ENCODE measurements around the gene SUPT7L. TPM values are rescaled to one million over a fixed set of nuclear protein-coding genes. Genes with fewer than 3 reads are reported as not detected.
"Not testable (repeated sequence)": the region's sequence is repeated elsewhere in the genome, so short reads cannot be mapped to it uniquely, and the experiment has no call there.

The SUPT7L gene
- total RNA-seq, 5 donors from 2014 or later (not counting 1 experiment from before 2014, with no cell fraction given): 39.2 to 53.2 (median 39.3) TPM

- 100% methylated on average over 2 of the region's 2 CpGs for WGBS (ENCODE audit: insufficient coverage)
- no peak overlapping the region for H3K27ac Mint-ChIP-seq
- H3K27me3 Mint-ChIP-seq: no peaks in the 10 kb centered on the region
- H3K27me3 ChIP-seq (replicated peaks in 1 of 2; ENCODE audit: control insufficient read depth in 2 of 2, extremely low read depth in 1 of 2, insufficient read depth in 2 of 2, low read length in 1 of 2): no peaks in the 10 kb centered on the region
- POLR2A ChIA-PET: interaction anchor here in 1 of 2 donors (0.6 kb wide), 1 partner anchor 73 kb away, joined by 10 read pairs; no protein-coding TSS in a partner anchor
- peaks cover 0 to 49% of the 10 kb centered on the region in 2 donors for H3K36me3 ChIP-seq (ENCODE audit: control insufficient read depth in 2 of 2, extremely low read depth in 1 of 2, insufficient read depth in 1 of 2, low read length in 1 of 2)
- DNase-seq (no peak), ATAC-seq (replicated peaks in 1 of 4) (no peak)
- H3K36me3 Mint-ChIP-seq: peaks cover 46% of the 10 kb centered on the region
- H3K4me1 Mint-ChIP-seq: peaks cover 7 to 13% (median 7%) of the 10 kb centered on the region in 3 donors
- peaks cover 8 to 10% of the 10 kb centered on the region in 2 experiments for H3K4me1 ChIP-seq (ENCODE audit: control insufficient read depth in 1 of 2, extremely low read depth in 1 of 2, insufficient read depth in 2 of 2, low read length in 2 of 2)
- H3K4me3 Mint-ChIP-seq: no peak overlapping the region
- CTCF ChIA-PET: no interaction called here
- no peaks in the 10 kb centered on the region for H3K9me3 ChIP-seq
- H3K4me3 ChIP-seq (ENCODE audit: control insufficient read depth in 1 of 2, extremely low read depth in 1 of 2, low read length in 1 of 2): no peak overlapping the region
- no peaks in the 10 kb centered on the region for H3K9me3 Mint-ChIP-seq
- no peak overlapping the region for H3K27ac ChIP-seq (ENCODE audit: low read length)
These were observed 26.0 kb upstream of the SUPT7L start for GRCh38 chr2:27689424-27689823.

- H3K27ac ChIP-seq (ENCODE audit: low read length): no peak overlapping the region
- Mint-ChIP-seq H3K36me3 (peaks cover 42% of the 10 kb centered on the region), H3K27me3 (no peaks in the 10 kb centered on the region), H3K9me3 (no peaks in the 10 kb centered on the region), H3K4me1 (peaks cover 15 to 25% (median 15%) of the 10 kb centered on the region in 3 donors), H3K4me3 (no peak overlapping the region), H3K27ac (no peak overlapping the region)
- ATAC-seq (replicated peaks in 1 of 4) (no peak), DNase-seq (no peak)
- H3K36me3 ChIP-seq (ENCODE audit: control insufficient read depth in 2 of 2, extremely low read depth in 1 of 2, insufficient read depth in 1 of 2, low read length in 1 of 2): peaks cover 5 to 53% of the 10 kb centered on the region in 2 donors
- ChIA-PET CTCF (no interaction called here), POLR2A (no interaction called here)
- no peak overlapping the region for H3K4me3 ChIP-seq (ENCODE audit: control insufficient read depth in 1 of 2, extremely low read depth in 1 of 2, low read length in 1 of 2)
- no CpG with 5 or more reads among the region's 1 CpG for WGBS (ENCODE audit: insufficient coverage)
- H3K4me1 ChIP-seq (ENCODE audit: control insufficient read depth in 1 of 2, extremely low read depth in 1 of 2, insufficient read depth in 2 of 2, low read length in 2 of 2): peaks cover 8 to 23% of the 10 kb centered on the region in 2 experiments
- no peaks in the 10 kb centered on the region for H3K27me3 ChIP-seq (replicated peaks in 1 of 2; ENCODE audit: control insufficient read depth in 2 of 2, extremely low read depth in 1 of 2, insufficient read depth in 2 of 2, low read length in 1 of 2)
- H3K9me3 ChIP-seq: no peaks in the 10 kb centered on the region
These were observed 23.8 kb upstream of the SUPT7L start for GRCh38 chr2:27687232-27687631.

- Mint-ChIP-seq H3K4me3 (no peak overlapping the region), H3K4me1 (peaks cover 15 to 25% (median 15%) of the 10 kb centered on the region in 3 donors), H3K9me3 (no peaks in the 10 kb centered on the region), H3K36me3 (peaks cover 38% of the 10 kb centered on the region), H3K27me3 (no peaks in the 10 kb centered on the region), H3K27ac (peak overlapping the region; percentile 77 to 82)
- no peak for ATAC-seq (replicated peaks in 1 of 4)
- peak overlapping the region; percentile 68 for H3K27ac ChIP-seq (ENCODE audit: low read length)
- no peak for DNase-seq
- ChIA-PET CTCF (interaction anchor here in 1 of 2 donors (0.9 kb wide), 1 partner anchor 18 kb away, joined by 3 read pairs; no protein-coding TSS in a partner anchor), POLR2A (no interaction called here)
- H3K4me1 ChIP-seq (ENCODE audit: control insufficient read depth in 1 of 2, extremely low read depth in 1 of 2, insufficient read depth in 2 of 2, low read length in 2 of 2): peaks cover 8 to 23% of the 10 kb centered on the region in 2 experiments
- no peaks in the 10 kb centered on the region for H3K9me3 ChIP-seq
- no peak overlapping the region for H3K4me3 ChIP-seq (ENCODE audit: control insufficient read depth in 1 of 2, extremely low read depth in 1 of 2, low read length in 1 of 2)
- no CpG with 5 or more reads among the region's 3 CpGs for WGBS (ENCODE audit: insufficient coverage)
- peaks cover 5 to 58% of the 10 kb centered on the region in 2 donors for H3K36me3 ChIP-seq (ENCODE audit: control insufficient read depth in 2 of 2, extremely low read depth in 1 of 2, insufficient read depth in 1 of 2, low read length in 1 of 2)
- H3K27me3 ChIP-seq (replicated peaks in 1 of 2; ENCODE audit: control insufficient read depth in 2 of 2, extremely low read depth in 1 of 2, insufficient read depth in 2 of 2, low read length in 1 of 2): no peaks in the 10 kb centered on the region
These were observed 22.2 kb upstream of the SUPT7L start for GRCh38 chr2:27685577-27685976.

- peaks cover 8 to 23% of the 10 kb centered on the region in 2 experiments for H3K4me1 ChIP-seq (ENCODE audit: control insufficient read depth in 1 of 2, extremely low read depth in 1 of 2, insufficient read depth in 2 of 2, low read length in 2 of 2)
These were observed 21.6 kb upstream of the SUPT7L start for GRCh38 chr2:27685006-27685405.

GRCh38 chr2:27683390-27684071 is 20.1 kb upstream of the SUPT7L start:
- H3K27me3 ChIP-seq (replicated peaks in 1 of 2; ENCODE audit: control insufficient read depth in 2 of 2, extremely low read depth in 1 of 2, insufficient read depth in 2 of 2, low read length in 1 of 2): no peaks in the 10 kb centered on the region
- WGBS (ENCODE audit: insufficient coverage): 0% methylated on average over 1 of the region's 9 CpGs
- H3K4me3 ChIP-seq (ENCODE audit: control insufficient read depth in 1 of 2, extremely low read depth in 1 of 2, low read length in 1 of 2): no peak overlapping the region
- ATAC-seq (replicated peaks in 1 of 4) (peak; percentile 82 to 94 (median 90)), DNase-seq (peak; percentile 53 to 97 (median 81))
- no peak overlapping the region for H3K4me3 Mint-ChIP-seq
- H3K9me3 Mint-ChIP-seq: no peaks in the 10 kb centered on the region
- peaks cover 5 to 54% of the 10 kb centered on the region in 2 donors for H3K36me3 ChIP-seq (ENCODE audit: control insufficient read depth in 2 of 2, extremely low read depth in 1 of 2, insufficient read depth in 1 of 2, low read length in 1 of 2)
- no peaks in the 10 kb centered on the region for H3K9me3 ChIP-seq
- H3K27me3 Mint-ChIP-seq: no peaks in the 10 kb centered on the region
- POLR2A ChIA-PET: interaction anchor here (0.5 to 1.1 kb wide), 4 partner anchors 9 to 207 kb away, joined by 3 read pairs; partner anchors contain the start of genes CCDC121 (in 1 of the 2), GPN1 (in 1 of the 2) and RBKS (in 1 of the 2)
- H3K4me1 Mint-ChIP-seq: peaks cover 15 to 25% (median 15%) of the 10 kb centered on the region in 3 donors
- H3K36me3 Mint-ChIP-seq: peaks cover 37% of the 10 kb centered on the region
- peak overlapping the region; percentile 62 to 78 for H3K27ac Mint-ChIP-seq
- H3K4me1 ChIP-seq (ENCODE audit: control insufficient read depth in 1 of 2, extremely low read depth in 1 of 2, insufficient read depth in 2 of 2, low read length in 2 of 2): peaks cover 8 to 23% of the 10 kb centered on the region in 2 experiments
- CTCF ChIA-PET: interaction anchor here (0.5 to 3.1 kb wide), 21 partner anchors 8 to 1187 kb away, joined by 3 to 23 read pairs (median 4); partner anchors contain the start of genes CCDC121 (in 1 of the 2), GPN1 (in 1 of the 2), SLC4A1AP (in 1 of the 2) and SUPT7L (in 1 of the 2)
- peak overlapping the region; percentile 45 for H3K27ac ChIP-seq (ENCODE audit: low read length)

More at GRCh38 chr2:27685006-27685405, 21.6 kb upstream of the SUPT7L start:
- not testable (repeated sequence) for H3K4me3 ChIP-seq (ENCODE audit: control insufficient read depth in 1 of 2, extremely low read depth in 1 of 2, low read length in 1 of 2); H3K27me3 Mint-ChIP-seq; H3K27me3 ChIP-seq (replicated peaks in 1 of 2; ENCODE audit: control insufficient read depth in 2 of 2, extremely low read depth in 1 of 2, insufficient read depth in 2 of 2, low read length in 1 of 2); H3K9me3 Mint-ChIP-seq; H3K9me3 ChIP-seq
- Mint-ChIP-seq H3K4me3 (peak overlapping the region in 1 of 3 donors; percentile 2), H3K36me3 (peaks cover 38% of the 10 kb centered on the region), H3K27ac (peak overlapping the region; percentile 77 to 82), H3K4me1 (peaks cover 15 to 25% (median 15%) of the 10 kb centered on the region in 3 donors)
- ChIA-PET CTCF (interaction anchor here (0.6 to 3.1 kb wide), 4 partner anchors 18 to 382 kb away, joined by 4 to 23 read pairs (median 4); no protein-coding TSS in a partner anchor), POLR2A (interaction anchor here in 1 of 2 donors (0.6 kb wide), 1 partner anchor 1104 kb away, joined by 7 read pairs; no protein-coding TSS in a partner anchor)
- H3K36me3 ChIP-seq (ENCODE audit: control insufficient read depth in 2 of 2, extremely low read depth in 1 of 2, insufficient read depth in 1 of 2, low read length in 1 of 2): peaks cover 5 to 60% of the 10 kb centered on the region in 2 donors
- no CpG with 5 or more reads among the region's 1 CpG for WGBS (ENCODE audit: insufficient coverage)
- ATAC-seq (replicated peaks in 1 of 4): peak in 2 of 4 experiments; percentile 41 to 54
- peak in 1 of 35 experiments; percentile 24 for DNase-seq
- H3K27ac ChIP-seq (ENCODE audit: low read length): peak overlapping the region; percentile 68

GRCh38 chr2:27682334-27682771 is 18.9 kb upstream of the SUPT7L start:
- H3K9me3 Mint-ChIP-seq; H3K9me3 ChIP-seq; ATAC-seq (replicated peaks in 1 of 4); H3K27ac Mint-ChIP-seq; H3K27me3 Mint-ChIP-seq; H3K27ac ChIP-seq (ENCODE audit: low read length); H3K27me3 ChIP-seq (replicated peaks in 1 of 2; ENCODE audit: control insufficient read depth in 2 of 2, extremely low read depth in 1 of 2, insufficient read depth in 2 of 2, low read length in 1 of 2); DNase-seq; H3K4me3 ChIP-seq (ENCODE audit: control insufficient read depth in 1 of 2, extremely low read depth in 1 of 2, low read length in 1 of 2); H3K4me3 Mint-ChIP-seq: not testable (repeated sequence)
- peaks cover 37% of the 10 kb centered on the region for H3K36me3 Mint-ChIP-seq
- WGBS (ENCODE audit: insufficient coverage): 100% methylated on average over 3 of the region's 7 CpGs
- H3K36me3 ChIP-seq (ENCODE audit: control insufficient read depth in 2 of 2, extremely low read depth in 1 of 2, insufficient read depth in 1 of 2, low read length in 1 of 2): peaks cover 5 to 59% of the 10 kb centered on the region in 2 donors
- POLR2A ChIA-PET: interaction anchor here in 1 of 2 donors (0.6 to 1.1 kb wide), 4 partner anchors 11 to 96 kb away, joined by 3 to 7 read pairs (median 5); partner anchors contain the start of genes CCDC121 and GPN1
- CTCF ChIA-PET: interaction anchor here (0.6 to 3.1 kb wide), 12 partner anchors 9 to 313 kb away, joined by 3 to 23 read pairs (median 4); partner anchors contain the start of genes CCDC121 (in 1 of the 2), GPN1 (in 1 of the 2), SLC4A1AP (in 1 of the 2) and SUPT7L (in 1 of the 2)
- H3K4me1 ChIP-seq (ENCODE audit: control insufficient read depth in 1 of 2, extremely low read depth in 1 of 2, insufficient read depth in 2 of 2, low read length in 2 of 2): peaks cover 8 to 23% of the 10 kb centered on the region in 2 experiments
- peaks cover 15 to 25% (median 15%) of the 10 kb centered on the region in 3 donors for H3K4me1 Mint-ChIP-seq
